ENCODE measurements around the gene KIF2A. TPM values are rescaled to one million over a fixed set of nuclear protein-coding genes. Genes with fewer than 3 reads are reported as not detected.

Gene KIF2A
- total and polyA plus RNA-seq, 4 donors = 3.8 to 17.5 (median 6.8) TPM

- Histone ChIP-seq H3K4me3 (ENCODE audit: low read depth in 1 of 3, low read length in 3 of 3) (no peak overlapping the region), H3K27me3 (ENCODE audit: control insufficient read depth in 4 of 4, insufficient read depth in 4 of 4, low read length in 3 of 4) (no peaks in the 10 kb centered on the region), H3K4me1 (ENCODE audit: control insufficient read depth in 4 of 4, insufficient read depth in 4 of 4, low read length in 3 of 4) (no peaks in the 10 kb centered on the region), H3K27ac (ENCODE audit: low read depth in 1 of 2, low read length in 2 of 2) (no peak overlapping the region), H3K9me3 (ENCODE audit: control insufficient read depth in 4 of 4, low read length in 3 of 4) (no peaks in the 10 kb centered on the region), H3K36me3 (ENCODE audit: control insufficient read depth in 4 of 4, insufficient read depth in 3 of 4, low read depth in 1 of 4, low read length in 3 of 4) (no peaks in the 10 kb centered on the region), H3K9ac (ENCODE audit: low read depth in 1 of 2, low read length in 2 of 2) (no peak overlapping the region)
- TF ChIP-seq YY1 (IDR thresholded peaks at IDR 0.05) = no peak
- no peak for TF ChIP-seq NR2F2 (IDR thresholded peaks at IDR 0.05)
- no peak for TF ChIP-seq ATF3 (IDR thresholded peaks at IDR 0.05)
- no peak for TF ChIP-seq GABPA (IDR thresholded peaks at IDR 0.05 in 1 of 2, conservative IDR thresholded peaks at IDR 0.05 in 1 of 2)
- TF ChIP-seq ZBTB33 (IDR thresholded peaks at IDR 0.05) = no peak
- DNase-seq (ENCODE audit: low spot score) = no peak
- 92% methylated on average over 1 of the region's 1 CpG for WGBS
Measured at GRCh38 chr5:62275581-62275980, 30.4 kb upstream of the KIF2A start.

- no peak overlapping the region for H3K9ac ChIP-seq (ENCODE audit: low read depth in 1 of 2, low read length in 2 of 2)
- no peaks in the 10 kb centered on the region for H3K9me3 ChIP-seq (ENCODE audit: control insufficient read depth in 4 of 4, low read length in 3 of 4)
- TF ChIP-seq TAF1 (conservative IDR thresholded peaks at IDR 0.05) (no peak), JUND (IDR thresholded peaks at IDR 0.05) (no peak), RAD21 (IDR thresholded peaks at IDR 0.05) (no peak), HNF4G (IDR thresholded peaks at IDR 0.05) (no peak), SP1 (IDR thresholded peaks at IDR 0.05) (no peak), CTCF (IDR thresholded peaks at IDR 0.05; ENCODE audit: low read depth, low read length, missing input control) (no peak), REST (IDR thresholded peaks at IDR 0.05) (no peak), FOXA1 (IDR thresholded peaks at IDR 0.05) (no peak), NR2F2 (IDR thresholded peaks at IDR 0.05) (no peak), RXRA (IDR thresholded peaks at IDR 0.05) (no peak), EGR1 (IDR thresholded peaks at IDR 0.05; ENCODE audit: low read depth in 2 of 2) (no peak), HNF4A (conservative IDR thresholded peaks at IDR 0.05) (no peak), GABPA (IDR thresholded peaks at IDR 0.05 in 1 of 2, conservative IDR thresholded peaks at IDR 0.05 in 1 of 2) (no peak)
- WGBS = 80% methylated on average over 3 of the region's 3 CpGs
- no peak overlapping the region for H3K4me3 ChIP-seq (ENCODE audit: low read depth in 1 of 3, low read length in 3 of 3)
- H3K4me1 ChIP-seq (ENCODE audit: control insufficient read depth in 4 of 4, insufficient read depth in 4 of 4, low read length in 3 of 4) = no peaks in the 10 kb centered on the region
- H3K36me3 ChIP-seq (ENCODE audit: control insufficient read depth in 4 of 4, insufficient read depth in 3 of 4, low read depth in 1 of 4, low read length in 3 of 4) = no peaks in the 10 kb centered on the region
- H3K27me3 ChIP-seq (ENCODE audit: control insufficient read depth in 4 of 4, insufficient read depth in 4 of 4, low read length in 3 of 4) = no peaks in the 10 kb centered on the region
- H3K27ac ChIP-seq (ENCODE audit: low read depth in 1 of 2, low read length in 2 of 2) = no peak overlapping the region
- no peak for DNase-seq (ENCODE audit: low spot score)
Measured at GRCh38 chr5:62281411-62281810, 24.6 kb upstream of the KIF2A start.

Data from liver (tissue), 9 donors.